HepG2 (cell line): Measurements from ENCODE around the gene IL3RA. TPM values are rescaled to one million over a fixed set of nuclear protein-coding genes. Genes with fewer than 3 reads are reported as not detected.

Experiments
- ATAC-seq: fragments of 200-7000 bp; cut with Tn5 transposase; 3 replicates; pipeline ENCODE4 v1.9.1; 2020; ENCODE audit warnings: mild to moderate bottlenecking, moderate library complexity
- BruUV-seq: library from RNA; stranded (reverse); fragments of 400-500 nt; replicated peaks from 2 replicates; lab custom pipeline; 2021; lab: Mats Ljungman, UMichigan
- CTCF ChIA-PET: fragments of 300-600 bp; formaldehyde crosslinking; extraction: SDS; loops from one replicate; lab custom pipeline; 2021; ENCODE audit warnings: low total read pairs, inconsistent platforms, low intra/inter-chr PET ratio; lab: Yijun Ruan, JAX
- POLR2A ChIA-PET: fragments of 350-600 bp; sonication (Branson Sonifier 250); formaldehyde crosslinking; loops from one replicate; lab custom pipeline; 2020; ENCODE audit warnings: antibody characterized with exemption, inconsistent platforms; lab: Yijun Ruan, JAX
- DNase-seq: peaks from one replicate; pipeline ENCODE4 v3.0.0-alpha.2; 2015; ENCODE audit warnings: low spot score
- FAIRE-seq: peaks from 3 replicates; lab custom pipeline; 2011; peaks lifted over from hg19 to GRCh38; lab: Jason Lieb, UNC
- H2AFZ ChIP-seq: one replicate; pipeline ENCODE4 v1.6.1; 2011; ENCODE audit warnings: low read length, inconsistent platforms
- H3K27ac ChIP-seq: fragments of 300-600 bp; 3 replicates; pipeline ENCODE4 v1.8.0; 2011; ENCODE audit warnings: mixed run types, mild to moderate bottlenecking, mixed read lengths, low read length, inconsistent platforms; ENCODE audit not compliant: insufficient read depth; ENCODE audit errors: extremely low read length
- H3K27me3 ChIP-seq, 2 experiments: fragments of 200-600 bp in 1 of 2; 2 replicates in 1 of 2; 3 replicates in 1 of 2; pipeline versions ENCODE4 v1.6.0 to v1.8.0; 2011; ENCODE audit warnings: low read length in 2 of 2, mild to moderate bottlenecking in 2 of 2, moderate library complexity in 2 of 2, inconsistent platforms in 1 of 2; ENCODE audit not compliant: insufficient read depth in 2 of 2, control insufficient read depth in 1 of 2
- H3K36me3 ChIP-seq, 2 experiments: fragments of 200-600 bp in 1 of 2; replicated peaks in 1 of 2; 2 replicates in 1 of 2; 3 replicates in 1 of 2; pipeline versions ENCODE4 v1.5.1 to v1.8.0; 2011; ENCODE audit warnings: low read length in 2 of 2, inconsistent platforms in 1 of 2; ENCODE audit not compliant: insufficient read depth in 2 of 2, control insufficient read depth in 1 of 2
- H3K4me1 ChIP-seq: 2 replicates; pipeline ENCODE4 v1.5.1; 2012; ENCODE audit warnings: low read length, inconsistent platforms; ENCODE audit not compliant: insufficient read depth
- H3K4me2 ChIP-seq: 2 replicates; pipeline ENCODE4 v1.6.0; 2011; ENCODE audit warnings: low read depth, low read length, inconsistent platforms
- H3K4me3 ChIP-seq, 3 experiments: fragments of 200-600 bp in 1 of 3; sonication (generic), shearing (Covaris generic) in 1 of 3; replicated peaks in 1 of 3; 2 replicates each; pipeline ENCODE4 v1.5.1; 2011 to 2016; ENCODE audit warnings: low read length in 3 of 3, inconsistent platforms in 2 of 3, low read depth in 2 of 3, mild to moderate bottlenecking in 2 of 3, control low read depth in 1 of 3, mixed read lengths in 1 of 3; ENCODE audit not compliant: insufficient read depth in 1 of 3
- H3K79me2 ChIP-seq: one replicate; pipeline ENCODE4 v1.6.1; 2011; ENCODE audit warnings: low read length, inconsistent platforms; ENCODE audit not compliant: insufficient read depth
- H3K9ac ChIP-seq: 2 replicates; pipeline ENCODE4 v1.6.0; 2011; ENCODE audit warnings: mild to moderate bottlenecking, low read depth, low read length, inconsistent platforms; ENCODE audit not compliant: insufficient read depth
- H3K9me3 ChIP-seq: 2 replicates; pipeline ENCODE4 v1.5.1; 2012; ENCODE audit warnings: mild to moderate bottlenecking, low read length
- H4K20me1 ChIP-seq: 2 replicates; pipeline ENCODE4 v1.6.0; 2011; ENCODE audit warnings: inconsistent platforms, mild to moderate bottlenecking, low read length, moderate library complexity; ENCODE audit not compliant: insufficient read depth
- FOXC1 ChIP-seq: sonication (generic); formaldehyde crosslinking; IDR thresholded peaks from 2 replicates; pipeline ENCODE4 v1.8.0; 2022; ENCODE audit warnings: mild to moderate bottlenecking, missing genetic modification reagents, borderline replicate concordance
- KAT7 ChIP-seq: IDR thresholded peaks from 2 replicates; pipeline ENCODE4 v1.6.1; 2018; ENCODE audit warnings: borderline replicate concordance, missing compliant biosample characterization
- MTA3 ChIP-seq: sonication (generic); formaldehyde crosslinking; IDR thresholded peaks from 2 replicates; pipeline ENCODE4 v1.4.0; 2020; ENCODE audit warnings: missing genetic modification reagents
- NCOA5 ChIP-seq: sonication (generic); formaldehyde crosslinking; IDR thresholded peaks from 2 replicates; pipeline ENCODE4 v1.4.0; 2020; ENCODE audit warnings: missing genetic modification reagents
- PPARG ChIP-seq: conservative IDR thresholded peaks from 2 replicates; pipeline ENCODE4 v1.6.1; 2016; ENCODE audit warnings: missing biosample characterization, missing genetic modification reagents
- RARG ChIP-seq: sonication (generic); formaldehyde crosslinking; IDR thresholded peaks from 2 replicates; pipeline ENCODE4 v1.4.0; 2020; ENCODE audit warnings: low read depth, mild to moderate bottlenecking, missing genetic modification reagents
- SAFB2 ChIP-seq: sonication (generic); formaldehyde crosslinking; IDR thresholded peaks from 2 replicates; pipeline ENCODE4 v1.5.1; 2020; ENCODE audit warnings: missing genetic modification reagents, low read depth, mild to moderate bottlenecking, borderline replicate concordance
- SP2 ChIP-seq: sonication (generic); formaldehyde crosslinking; IDR thresholded peaks from 2 replicates; pipeline ENCODE4 v1.5.1; 2020; ENCODE audit warnings: mild to moderate bottlenecking, missing genetic modification reagents
- ZEB1 ChIP-seq: IDR thresholded peaks from 2 replicates; pipeline ENCODE4 v1.6.1; 2012; ENCODE audit warnings: mild to moderate bottlenecking, low read depth, inconsistent platforms; ENCODE audit not compliant: insufficient replicate concordance
- ZFAT ChIP-seq: sonication (generic); formaldehyde crosslinking; conservative IDR thresholded peaks from 2 replicates; pipeline ENCODE4 v1.8.1; 2023; ENCODE audit warnings: missing genetic modification reagents, inconsistent platforms
- ZFP62 ChIP-seq: sonication (generic); formaldehyde crosslinking; IDR thresholded peaks from 2 replicates; pipeline ENCODE4 v1.4.0; 2020; ENCODE audit warnings: missing genetic modification reagents
- ZFX ChIP-seq: sonication (generic); formaldehyde crosslinking; IDR thresholded peaks from 2 replicates; pipeline ENCODE4 v1.4.0; 2020; ENCODE audit warnings: mild to moderate bottlenecking, low read depth, missing genetic modification reagents, moderate library complexity
- ZNF232 ChIP-seq: sonication (generic); formaldehyde crosslinking; IDR thresholded peaks from 2 replicates; pipeline ENCODE4 v1.4.0; 2020; ENCODE audit warnings: missing genetic modification reagents, borderline replicate concordance
- ZNF460 ChIP-seq: sonication (generic); formaldehyde crosslinking; IDR thresholded peaks from 2 replicates; pipeline ENCODE4 v1.5.1; 2020; ENCODE audit warnings: missing genetic modification reagents, mild to moderate bottlenecking, borderline replicate concordance
- ZNF512 ChIP-seq: sonication (generic); formaldehyde crosslinking; IDR thresholded peaks from 2 replicates; pipeline ENCODE4 v1.4.0; 2020; ENCODE audit warnings: mild to moderate bottlenecking, missing genetic modification reagents
- ZNF546 ChIP-seq: sonication (generic); formaldehyde crosslinking; conservative IDR thresholded peaks from 2 replicates; pipeline ENCODE4 v1.8.1; 2023; ENCODE audit warnings: mild to moderate bottlenecking, missing genetic modification reagents
- ZNF574 ChIP-seq: sonication (generic); formaldehyde crosslinking; IDR thresholded peaks from 2 replicates; pipeline ENCODE4 v1.4.0; 2020; ENCODE audit warnings: missing genetic modification reagents
- ZNF766 ChIP-seq: sonication (generic); formaldehyde crosslinking; IDR thresholded peaks from 2 replicates; pipeline ENCODE4 v1.5.0; 2020; ENCODE audit warnings: missing genetic modification reagents, borderline replicate concordance
- WGBS: methylation state at CpG from one replicate; pipeline ENCODE4 v1.1.6; 2017; ENCODE audit warnings: low lambda C conversion rate; 5-methylcytosine and 5-hydroxymethylcytosine counted together
- in situ Hi-C: cut with HindIII; loops from 2 replicates; pipeline ENCODE4 v1.10.0; 2017; ENCODE audit warnings: low pct_unique_long_range_greater_than_20kb; ENCODE audit not compliant: extremely low pct_ligation_motif_present
- intact Hi-C: fragments of 100-400 bp; cut with micrococcal nuclease; formaldehyde crosslinking; loops from one replicate; pipeline ENCODE4 v1.10.0; 2022; ENCODE audit not compliant: unreplicated experiment
- polyA plus RNA-seq, 8 experiments: library from polyadenylated mRNA; depleted of rRNA in 3 of 8; stranded (reverse) in 7 of 8; unstranded in 1 of 8; fragments of >200 nt; fragmentation: Illumina TruSeq in 4 of 8; extraction: Trizol in 4 of 8; gene quantifications; 2 replicates each; pipeline versions ENCODE4 v1.2.1 to v1.2.3, GENCODE V29; 2011 to 2016; ENCODE audit warnings: low read depth in 4 of 8, missing spikeins in 1 of 8, mixed read lengths in 1 of 8; ENCODE audit not compliant: insufficient read depth in 1 of 8
- total RNA-seq, 5 experiments: library from RNA; depleted of rRNA; stranded (reverse); fragments of >200 nt; fragmentation: Illumina TruSeq; extraction: Trizol; gene quantifications; 2 replicates each; pipeline ENCODE4 v1.2.3, GENCODE V29; 2016; ENCODE audit warnings: low read depth in 1 of 5
- TF ChIP-seq, protein P1 (sequence below): sonication (generic); formaldehyde crosslinking; IDR thresholded peaks from 2 replicates; pipeline ENCODE4 v1.5.1; 2020; ENCODE audit warnings: mild to moderate bottlenecking, missing genetic modification reagents, moderate library complexity

The IL3RA gene
- total and polyA plus RNA-seq, 2 of the 13 experiments (the other 11 are each of a cell fraction or from before 2014, with no cell fraction given) = not detected

DNA sequence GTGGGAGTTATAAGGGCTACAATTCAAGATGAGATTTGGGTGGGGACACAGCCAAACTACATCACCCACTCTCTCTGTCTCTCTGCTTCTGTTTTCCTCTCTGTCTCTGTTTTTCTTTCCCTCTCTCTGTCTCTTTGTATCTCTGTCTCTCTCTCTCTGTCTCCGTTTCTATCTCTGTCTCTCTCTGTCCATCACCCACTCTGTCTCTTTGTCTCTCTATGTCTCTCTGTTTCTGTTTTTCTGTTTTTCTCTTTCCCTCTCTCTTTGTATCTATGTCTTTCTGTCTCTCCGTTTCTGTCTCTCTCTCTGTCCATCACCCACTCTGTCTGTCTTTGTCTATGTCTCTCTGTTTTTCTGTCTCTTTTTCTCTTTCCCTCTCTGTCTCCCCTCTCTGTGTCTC lies 25.3 kb downstream of the IL3RA start:
- H3K36me3 ChIP-seq = no peaks in the 10 kb centered on the region
- no peak overlapping the region for H2AFZ ChIP-seq
- H4K20me1 ChIP-seq = no peaks in the 10 kb centered on the region
- H3K4me1 ChIP-seq = no peaks in the 10 kb centered on the region
- no peak overlapping the region for H3K4me2 ChIP-seq
- H3K79me2 ChIP-seq = no peaks in the 10 kb centered on the region
- H3K9ac ChIP-seq = no peak overlapping the region
- no peak for FAIRE-seq
- ChIA-PET CTCF (no interaction called here), POLR2A (no interaction called here)
- no TSS peak for BruUV-seq
- no peak for ATAC-seq
- intact Hi-C loops = no loop called here
- no peak overlapping the region for H3K4me3 ChIP-seq
- in situ Hi-C loops = no loop called here
- H3K27me3 ChIP-seq = no peaks in the 10 kb centered on the region
- DNase-seq = no peak
- no peak overlapping the region for H3K27ac ChIP-seq
- whole genome bisulfite sequencing = 19% methylated on average over 2 of the region's 2 CpGs
- H3K9me3 ChIP-seq = no peaks in the 10 kb centered on the region
- no peak for TF ChIP-seq NCOA5
- no peak for TF ChIP-seq ZFX (CRISPR knock-in tag)
- TF ChIP-seq ZFAT (CRISPR knock-in tag) = no peak
- TF ChIP-seq ZNF766 (CRISPR knock-in tag) = no peak
- no peak for TF ChIP-seq KAT7 (CRISPR knock-in tag)
- TF ChIP-seq, protein P1, sequence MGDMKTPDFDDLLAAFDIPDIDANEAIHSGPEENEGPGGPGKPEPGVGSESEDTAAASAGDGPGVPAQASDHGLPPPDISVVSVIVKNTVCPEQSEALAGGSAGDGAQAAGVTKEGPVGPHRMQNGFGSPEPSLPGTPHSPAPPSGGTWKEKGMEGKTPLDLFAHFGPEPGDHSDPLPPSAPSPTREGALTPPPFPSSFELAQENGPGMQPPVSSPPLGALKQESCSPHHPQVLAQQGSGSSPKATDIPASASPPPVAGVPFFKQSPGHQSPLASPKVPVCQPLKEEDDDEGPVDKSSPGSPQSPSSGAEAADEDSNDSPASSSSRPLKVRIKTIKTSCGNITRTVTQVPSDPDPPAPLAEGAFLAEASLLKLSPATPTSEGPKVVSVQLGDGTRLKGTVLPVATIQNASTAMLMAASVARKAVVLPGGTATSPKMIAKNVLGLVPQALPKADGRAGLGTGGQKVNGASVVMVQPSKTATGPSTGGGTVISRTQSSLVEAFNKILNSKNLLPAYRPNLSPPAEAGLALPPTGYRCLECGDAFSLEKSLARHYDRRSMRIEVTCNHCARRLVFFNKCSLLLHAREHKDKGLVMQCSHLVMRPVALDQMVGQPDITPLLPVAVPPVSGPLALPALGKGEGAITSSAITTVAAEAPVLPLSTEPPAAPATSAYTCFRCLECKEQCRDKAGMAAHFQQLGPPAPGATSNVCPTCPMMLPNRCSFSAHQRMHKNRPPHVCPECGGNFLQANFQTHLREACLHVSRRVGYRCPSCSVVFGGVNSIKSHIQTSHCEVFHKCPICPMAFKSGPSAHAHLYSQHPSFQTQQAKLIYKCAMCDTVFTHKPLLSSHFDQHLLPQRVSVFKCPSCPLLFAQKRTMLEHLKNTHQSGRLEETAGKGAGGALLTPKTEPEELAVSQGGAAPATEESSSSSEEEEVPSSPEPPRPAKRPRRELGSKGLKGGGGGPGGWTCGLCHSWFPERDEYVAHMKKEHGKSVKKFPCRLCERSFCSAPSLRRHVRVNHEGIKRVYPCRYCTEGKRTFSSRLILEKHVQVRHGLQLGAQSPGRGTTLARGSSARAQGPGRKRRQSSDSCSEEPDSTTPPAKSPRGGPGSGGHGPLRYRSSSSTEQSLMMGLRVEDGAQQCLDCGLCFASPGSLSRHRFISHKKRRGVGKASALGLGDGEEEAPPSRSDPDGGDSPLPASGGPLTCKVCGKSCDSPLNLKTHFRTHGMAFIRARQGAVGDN = no peak
- TF ChIP-seq SAFB2 (CRISPR knock-in tag) = no peak
- no peak for TF ChIP-seq ZNF512 (CRISPR knock-in tag)
- TF ChIP-seq ZNF460 (CRISPR knock-in tag) = no peak
- no peak for TF ChIP-seq MTA3 (CRISPR knock-in tag)
- TF ChIP-seq RARG (CRISPR knock-in tag) = no peak
- no peak for TF ChIP-seq SP2
- no peak for TF ChIP-seq PPARG
- TF ChIP-seq ZEB1 = no peak
- TF ChIP-seq ZNF574 = no peak
- no peak for TF ChIP-seq FOXC1 (CRISPR knock-in tag)
- no peak for TF ChIP-seq ZNF232 (CRISPR knock-in tag)
- TF ChIP-seq ZNF546 = no peak
- no peak for TF ChIP-seq ZFP62 (CRISPR knock-in tag)
